ENCODE results near the gene KCNQ5. TPM values are rescaled to one million over a fixed set of nuclear protein-coding genes. Genes with fewer than 3 reads are reported as not detected.

The KCNQ5 gene
- total and polyA plus RNA-seq, 2 donors (not counting 1 experiment from before 2014, with no cell fraction given), result 0.74 to 4.6 TPM

- Histone ChIP-seq H3K36me3 (ENCODE audit: control insufficient read depth, insufficient read depth, low read length) (no peaks in the 10 kb centered on the region), H3K9ac (ENCODE audit: insufficient read depth, low read length) (no peak overlapping the region), H3K4me2 (ENCODE audit: extremely low read depth, insufficient read depth, low read length) (no peak overlapping the region), H4K20me1 (ENCODE audit: control insufficient read depth, extremely low read depth, insufficient read depth, low read length) (no peaks in the 10 kb centered on the region), H3K4me3 (replicated peaks in 1 of 4; ENCODE audit: control extremely low read depth in 1 of 4, insufficient read depth in 1 of 4, low read depth in 3 of 4, low read length in 4 of 4) (no peak overlapping the region), H3K4me1 (ENCODE audit: control insufficient read depth, extremely low read depth, insufficient read depth, low read length) (peaks cover 6% of the 10 kb centered on the region), H3K27me3 (ENCODE audit: control insufficient read depth, insufficient read depth, low read length) (no peaks in the 10 kb centered on the region), H2AFZ (ENCODE audit: low read length) (no peak overlapping the region), H3K27ac (ENCODE audit: insufficient read depth, low read length) (no peak overlapping the region), H3K79me2 (ENCODE audit: control insufficient read depth, insufficient read depth, low read length) (no peaks in the 10 kb centered on the region), H3K9me3 (ENCODE audit: control insufficient read depth, insufficient read depth, low read depth, low read length) (no peaks in the 10 kb centered on the region)
- TF ChIP-seq EZH2 (IDR thresholded peaks at IDR 0.05; ENCODE audit: low read length, missing control alignments), result no peak
- no peak for TF ChIP-seq CTCF (conservative IDR thresholded peaks at IDR 0.05 in 1 of 2, IDR thresholded peaks at IDR 0.05 in 1 of 2; ENCODE audit: low read depth in 1 of 2, low read length in 2 of 2)
- DNase-seq (ENCODE audit: low read depth in 2 of 2), result no peak
Observed at GRCh38 chr6:72822691-72823090, 200.8 kb downstream of the KCNQ5 start.

- Histone ChIP-seq H3K27me3 (ENCODE audit: control insufficient read depth, insufficient read depth, low read length) (no peaks in the 10 kb centered on the region), H3K9ac (ENCODE audit: insufficient read depth, low read length) (no peak overlapping the region), H2AFZ (ENCODE audit: low read length) (no peak overlapping the region), H3K9me3 (ENCODE audit: control insufficient read depth, insufficient read depth, low read depth, low read length) (no peaks in the 10 kb centered on the region), H3K4me1 (ENCODE audit: control insufficient read depth, extremely low read depth, insufficient read depth, low read length) (peaks cover 6% of the 10 kb centered on the region), H3K4me3 (replicated peaks in 1 of 4; ENCODE audit: control extremely low read depth in 1 of 4, insufficient read depth in 1 of 4, low read depth in 3 of 4, low read length in 4 of 4) (no peak overlapping the region), H4K20me1 (ENCODE audit: control insufficient read depth, extremely low read depth, insufficient read depth, low read length) (no peaks in the 10 kb centered on the region), H3K4me2 (ENCODE audit: extremely low read depth, insufficient read depth, low read length) (no peak overlapping the region), H3K27ac (ENCODE audit: insufficient read depth, low read length) (peak overlapping the region; percentile 79), H3K36me3 (ENCODE audit: control insufficient read depth, insufficient read depth, low read length) (no peaks in the 10 kb centered on the region), H3K79me2 (ENCODE audit: control insufficient read depth, insufficient read depth, low read length) (no peaks in the 10 kb centered on the region)
- DNase-seq (ENCODE audit: low read depth in 2 of 2), result no peak
- TF ChIP-seq CTCF (conservative IDR thresholded peaks at IDR 0.05 in 1 of 2, IDR thresholded peaks at IDR 0.05 in 1 of 2; ENCODE audit: low read depth in 1 of 2, low read length in 2 of 2), result no peak
- no peak for TF ChIP-seq EZH2 (IDR thresholded peaks at IDR 0.05; ENCODE audit: low read length, missing control alignments)
Observed at GRCh38 chr6:72824833-72825232, 203.0 kb downstream of the KCNQ5 start.

GRCh38 chr6:72825315-72825911, 203.5 kb downstream of the KCNQ5 start:
- H3K4me2 ChIP-seq (ENCODE audit: extremely low read depth, insufficient read depth, low read length), result no peak overlapping the region

More at GRCh38 chr6:72825315-72825911, 203.5 kb downstream of the KCNQ5 start:
- Histone ChIP-seq H2AFZ (ENCODE audit: low read length) (no peak overlapping the region), H3K27ac (ENCODE audit: insufficient read depth, low read length) (peak overlapping the region; percentile 79), H3K4me1 (ENCODE audit: control insufficient read depth, extremely low read depth, insufficient read depth, low read length) (peaks cover 6% of the 10 kb centered on the region), H3K36me3 (ENCODE audit: control insufficient read depth, insufficient read depth, low read length) (no peaks in the 10 kb centered on the region), H4K20me1 (ENCODE audit: control insufficient read depth, extremely low read depth, insufficient read depth, low read length) (no peaks in the 10 kb centered on the region), H3K9me3 (ENCODE audit: control insufficient read depth, insufficient read depth, low read depth, low read length) (no peaks in the 10 kb centered on the region), H3K27me3 (ENCODE audit: control insufficient read depth, insufficient read depth, low read length) (no peaks in the 10 kb centered on the region), H3K9ac (ENCODE audit: insufficient read depth, low read length) (no peak overlapping the region), H3K4me3 (replicated peaks in 1 of 4; ENCODE audit: control extremely low read depth in 1 of 4, insufficient read depth in 1 of 4, low read depth in 3 of 4, low read length in 4 of 4) (no peak overlapping the region), H3K79me2 (ENCODE audit: control insufficient read depth, insufficient read depth, low read length) (no peaks in the 10 kb centered on the region)
- DNase-seq (ENCODE audit: low read depth in 2 of 2), result peak; percentile 45 to 71
- TF ChIP-seq CTCF (conservative IDR thresholded peaks at IDR 0.05 in 1 of 2, IDR thresholded peaks at IDR 0.05 in 1 of 2; ENCODE audit: low read depth in 1 of 2, low read length in 2 of 2), result no peak
- no peak for TF ChIP-seq EZH2 (IDR thresholded peaks at IDR 0.05; ENCODE audit: low read length, missing control alignments)
